Measurements from ENCODE around the gene TDRD9. TPM values are rescaled to one million over a fixed set of nuclear protein-coding genes. Genes with fewer than 3 reads are reported as not detected.

The TDRD9 gene
- total and polyA plus RNA-seq, 2 experiments from 2014 or later, result 0.24 TPM; not detected in 1

DNA sequence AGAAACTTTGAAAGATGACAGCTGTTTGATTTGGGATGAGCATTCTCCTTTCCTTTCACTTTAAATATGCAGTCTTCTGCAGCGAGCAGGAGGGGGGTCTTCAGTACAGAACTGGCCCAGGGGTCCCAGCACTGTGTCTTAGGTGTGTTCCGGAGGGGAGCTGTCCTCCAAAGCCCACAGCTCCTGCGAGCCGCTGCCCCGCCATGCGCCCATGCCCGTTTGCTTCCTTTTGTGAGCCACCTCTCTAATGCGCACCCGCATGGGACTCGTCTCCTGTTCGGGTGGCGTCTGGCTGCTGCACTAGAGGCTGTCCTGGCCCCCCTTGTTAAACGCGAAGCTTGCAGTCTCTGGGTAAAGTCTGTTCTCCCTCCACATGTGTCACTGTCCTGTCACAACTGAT lies 108.8 kb downstream of the TDRD9 start (continued):
- TF ChIP-seq, protein P1, sequence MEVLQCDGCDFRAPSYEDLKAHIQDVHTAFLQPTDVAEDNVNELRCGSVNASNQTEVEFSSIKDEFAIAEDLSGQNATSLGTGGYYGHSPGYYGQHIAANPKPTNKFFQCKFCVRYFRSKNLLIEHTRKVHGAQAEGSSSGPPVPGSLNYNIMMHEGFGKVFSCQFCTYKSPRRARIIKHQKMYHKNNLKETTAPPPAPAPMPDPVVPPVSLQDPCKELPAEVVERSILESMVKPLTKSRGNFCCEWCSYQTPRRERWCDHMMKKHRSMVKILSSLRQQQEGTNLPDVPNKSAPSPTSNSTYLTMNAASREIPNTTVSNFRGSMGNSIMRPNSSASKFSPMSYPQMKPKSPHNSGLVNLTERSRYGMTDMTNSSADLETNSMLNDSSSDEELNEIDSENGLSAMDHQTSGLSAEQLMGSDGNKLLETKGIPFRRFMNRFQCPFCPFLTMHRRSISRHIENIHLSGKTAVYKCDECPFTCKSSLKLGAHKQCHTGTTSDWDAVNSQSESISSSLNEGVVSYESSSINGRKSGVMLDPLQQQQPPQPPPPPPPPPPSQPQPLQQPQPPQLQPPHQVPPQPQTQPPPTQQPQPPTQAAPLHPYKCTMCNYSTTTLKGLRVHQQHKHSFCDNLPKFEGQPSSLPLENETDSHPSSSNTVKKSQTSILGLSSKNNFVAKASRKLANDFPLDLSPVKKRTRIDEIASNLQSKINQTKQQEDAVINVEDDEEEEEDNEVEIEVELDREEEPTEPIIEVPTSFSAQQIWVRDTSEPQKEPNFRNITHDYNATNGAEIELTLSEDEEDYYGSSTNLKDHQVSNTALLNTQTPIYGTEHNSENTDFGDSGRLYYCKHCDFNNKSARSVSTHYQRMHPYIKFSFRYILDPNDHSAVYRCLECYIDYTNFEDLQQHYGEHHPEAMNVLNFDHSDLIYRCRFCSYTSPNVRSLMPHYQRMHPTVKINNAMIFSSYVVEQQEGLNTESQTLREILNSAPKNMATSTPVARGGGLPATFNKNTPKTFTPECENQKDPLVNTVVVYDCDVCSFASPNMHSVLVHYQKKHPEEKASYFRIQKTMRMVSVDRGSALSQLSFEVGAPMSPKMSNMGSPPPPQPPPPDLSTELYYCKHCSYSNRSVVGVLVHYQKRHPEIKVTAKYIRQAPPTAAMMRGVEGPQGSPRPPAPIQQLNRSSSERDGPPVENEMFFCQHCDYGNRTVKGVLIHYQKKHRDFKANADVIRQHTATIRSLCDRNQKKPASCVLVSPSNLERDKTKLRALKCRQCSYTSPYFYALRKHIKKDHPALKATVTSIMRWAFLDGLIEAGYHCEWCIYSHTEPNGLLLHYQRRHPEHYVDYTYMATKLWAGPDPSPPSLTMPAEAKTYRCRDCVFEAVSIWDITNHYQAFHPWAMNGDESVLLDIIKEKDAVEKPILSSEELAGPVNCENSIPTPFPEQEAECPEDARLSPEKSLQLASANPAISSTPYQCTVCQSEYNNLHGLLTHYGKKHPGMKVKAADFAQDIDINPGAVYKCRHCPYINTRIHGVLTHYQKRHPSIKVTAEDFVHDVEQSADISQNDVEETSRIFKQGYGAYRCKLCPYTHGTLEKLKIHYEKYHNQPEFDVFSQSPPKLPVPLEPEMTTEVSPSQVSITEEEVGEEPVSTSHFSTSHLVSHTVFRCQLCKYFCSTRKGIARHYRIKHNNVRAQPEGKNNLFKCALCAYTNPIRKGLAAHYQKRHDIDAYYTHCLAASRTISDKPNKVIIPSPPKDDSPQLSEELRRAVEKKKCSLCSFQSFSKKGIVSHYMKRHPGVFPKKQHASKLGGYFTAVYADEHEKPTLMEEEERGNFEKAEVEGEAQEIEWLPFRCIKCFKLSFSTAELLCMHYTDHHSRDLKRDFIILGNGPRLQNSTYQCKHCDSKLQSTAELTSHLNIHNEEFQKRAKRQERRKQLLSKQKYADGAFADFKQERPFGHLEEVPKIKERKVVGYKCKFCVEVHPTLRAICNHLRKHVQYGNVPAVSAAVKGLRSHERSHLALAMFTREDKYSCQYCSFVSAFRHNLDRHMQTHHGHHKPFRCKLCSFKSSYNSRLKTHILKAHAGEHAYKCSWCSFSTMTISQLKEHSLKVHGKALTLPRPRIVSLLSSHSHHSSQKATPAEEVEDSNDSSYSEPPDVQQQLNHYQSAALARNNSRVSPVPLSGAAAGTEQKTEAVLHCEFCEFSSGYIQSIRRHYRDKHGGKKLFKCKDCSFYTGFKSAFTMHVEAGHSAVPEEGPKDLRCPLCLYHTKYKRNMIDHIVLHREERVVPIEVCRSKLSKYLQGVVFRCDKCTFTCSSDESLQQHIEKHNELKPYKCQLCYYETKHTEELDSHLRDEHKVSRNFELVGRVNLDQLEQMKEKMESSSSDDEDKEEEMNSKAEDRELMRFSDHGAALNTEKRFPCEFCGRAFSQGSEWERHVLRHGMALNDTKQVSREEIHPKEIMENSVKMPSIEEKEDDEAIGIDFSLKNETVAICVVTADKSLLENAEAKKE (CRISPR knock-in tag; IDR thresholded peaks at IDR 0.05), result no peak
- no peak for TF ChIP-seq NANOG (IDR thresholded peaks at IDR 0.05; ENCODE audit: borderline replicate concordance)
- no peak for TF ChIP-seq JUNB (IDR thresholded peaks at IDR 0.05; ENCODE audit: unreplicated experiment)
- TF ChIP-seq, protein P2, sequence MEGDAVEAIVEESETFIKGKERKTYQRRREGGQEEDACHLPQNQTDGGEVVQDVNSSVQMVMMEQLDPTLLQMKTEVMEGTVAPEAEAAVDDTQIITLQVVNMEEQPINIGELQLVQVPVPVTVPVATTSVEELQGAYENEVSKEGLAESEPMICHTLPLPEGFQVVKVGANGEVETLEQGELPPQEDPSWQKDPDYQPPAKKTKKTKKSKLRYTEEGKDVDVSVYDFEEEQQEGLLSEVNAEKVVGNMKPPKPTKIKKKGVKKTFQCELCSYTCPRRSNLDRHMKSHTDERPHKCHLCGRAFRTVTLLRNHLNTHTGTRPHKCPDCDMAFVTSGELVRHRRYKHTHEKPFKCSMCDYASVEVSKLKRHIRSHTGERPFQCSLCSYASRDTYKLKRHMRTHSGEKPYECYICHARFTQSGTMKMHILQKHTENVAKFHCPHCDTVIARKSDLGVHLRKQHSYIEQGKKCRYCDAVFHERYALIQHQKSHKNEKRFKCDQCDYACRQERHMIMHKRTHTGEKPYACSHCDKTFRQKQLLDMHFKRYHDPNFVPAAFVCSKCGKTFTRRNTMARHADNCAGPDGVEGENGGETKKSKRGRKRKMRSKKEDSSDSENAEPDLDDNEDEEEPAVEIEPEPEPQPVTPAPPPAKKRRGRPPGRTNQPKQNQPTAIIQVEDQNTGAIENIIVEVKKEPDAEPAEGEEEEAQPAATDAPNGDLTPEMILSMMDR (conservative IDR thresholded peaks at IDR 0.05; ENCODE audit: low read depth in 2 of 2), result no peak
- no peak for TF ChIP-seq POLR2AphosphoS5 (IDR thresholded peaks at IDR 0.05; ENCODE audit: low read depth)
- TF ChIP-seq, protein P3, sequence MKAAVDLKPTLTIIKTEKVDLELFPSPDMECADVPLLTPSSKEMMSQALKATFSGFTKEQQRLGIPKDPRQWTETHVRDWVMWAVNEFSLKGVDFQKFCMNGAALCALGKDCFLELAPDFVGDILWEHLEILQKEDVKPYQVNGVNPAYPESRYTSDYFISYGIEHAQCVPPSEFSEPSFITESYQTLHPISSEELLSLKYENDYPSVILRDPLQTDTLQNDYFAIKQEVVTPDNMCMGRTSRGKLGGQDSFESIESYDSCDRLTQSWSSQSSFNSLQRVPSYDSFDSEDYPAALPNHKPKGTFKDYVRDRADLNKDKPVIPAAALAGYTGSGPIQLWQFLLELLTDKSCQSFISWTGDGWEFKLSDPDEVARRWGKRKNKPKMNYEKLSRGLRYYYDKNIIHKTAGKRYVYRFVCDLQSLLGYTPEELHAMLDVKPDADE (IDR thresholded peaks at IDR 0.05), result no peak
- no peak for TF ChIP-seq CREB1 (CRISPR knock-in tag; IDR thresholded peaks at IDR 0.05; ENCODE audit: low read depth)
- no peak for TF ChIP-seq ZNF331 (CRISPR knock-in tag; IDR thresholded peaks at IDR 0.05; ENCODE audit: low read depth)

Measured in GM23338 (cell line).